HG03108 (cell line): Measurements from ENCODE around the gene KCNJ6.
"Not testable (repeated sequence)": the region's sequence is repeated elsewhere in the genome, so short reads cannot be mapped to it uniquely, and the experiment has no call there.

ENCODE experiments used
- ATAC-seq: cut with Tn5 transposase; IDR thresholded peaks from one replicate; pipeline ENCODE4 v1.9.1; 2021; ENCODE audit warnings: moderate library complexity; ENCODE audit not compliant: unreplicated experiment

The KCNJ6 gene

GRCh38 chr21:37656899-37657298, 259.4 kb downstream of the KCNJ6 start:
- no peak for ATAC-seq

- ATAC-seq, result no peak
Observed at GRCh38 chr21:37655611-37656300, 260.5 kb downstream of the KCNJ6 start.

- ATAC-seq, result no peak
Observed at GRCh38 chr21:37654596-37654995, 261.7 kb downstream of the KCNJ6 start.

GRCh38 chr21:37653201-37653600, 263.1 kb downstream of the KCNJ6 start:
- ATAC-seq, result no peak

GRCh38 chr21:37647781-37648180, 268.5 kb downstream of the KCNJ6 start:
- no peak for ATAC-seq

GRCh38 chr21:37646761-37647160, 269.5 kb downstream of the KCNJ6 start:
- ATAC-seq, result not testable (repeated sequence)

GRCh38 chr21:37645848-37646247, 270.4 kb downstream of the KCNJ6 start:
- no peak for ATAC-seq

GRCh38 chr21:37644636-37645035, 271.6 kb downstream of the KCNJ6 start:
- ATAC-seq, result no peak

- not testable (repeated sequence) for ATAC-seq
Observed at GRCh38 chr21:37643862-37644261, 272.4 kb downstream of the KCNJ6 start.

- ATAC-seq, result no peak
Observed at GRCh38 chr21:37642493-37642892, 273.8 kb downstream of the KCNJ6 start.

- no peak for ATAC-seq
Observed at GRCh38 chr21:37639756-37640155, 276.5 kb downstream of the KCNJ6 start.

- ATAC-seq, result no peak
Observed at GRCh38 chr21:37636152-37636860, 280.0 kb downstream of the KCNJ6 start.

GRCh38 chr21:37631319-37632117, 284.7 kb downstream of the KCNJ6 start:
- ATAC-seq, result peak; percentile 66

- ATAC-seq, result no peak
Observed at GRCh38 chr21:37630872-37631271, 285.4 kb downstream of the KCNJ6 start.

- ATAC-seq, result no peak
Observed at GRCh38 chr21:37628362-37628761, 287.9 kb downstream of the KCNJ6 start.

GRCh38 chr21:37627561-37627960, 288.7 kb downstream of the KCNJ6 start:
- no peak for ATAC-seq

GRCh38 chr21:37627074-37627473, 289.2 kb downstream of the KCNJ6 start:
- ATAC-seq, result no peak

- no peak for ATAC-seq
Observed at GRCh38 chr21:37626320-37626719, 289.9 kb downstream of the KCNJ6 start.

GRCh38 chr21:37623689-37624088, 292.6 kb downstream of the KCNJ6 start:
- ATAC-seq, result no peak

- no peak for ATAC-seq
Observed at GRCh38 chr21:37623183-37623582, 293.1 kb downstream of the KCNJ6 start.

- no peak for ATAC-seq
Observed at GRCh38 chr21:37622755-37623154, 293.5 kb downstream of the KCNJ6 start.

- no peak for ATAC-seq
Observed at GRCh38 chr21:37620401-37620800, 295.9 kb downstream of the KCNJ6 start.
